Kidney glomerular epithelial cell (primary cell): ENCODE data around the gene CEP250.
"Not testable (repeated sequence)": the region's sequence is repeated elsewhere in the genome, so short reads cannot be mapped to it uniquely, and the experiment has no call there.

Experiments
- DNase-seq: peaks from one replicate; lab custom pipeline; 2025; lab: John Stamatoyannopoulos, UW

The CEP250 gene

GRCh38 chr20:35523298-35523888, 68.0 kb downstream of the CEP250 start:
- no peak for DNase-seq

GRCh38 chr20:35525639-35526038, 70.2 kb downstream of the CEP250 start:
- DNase-seq, result no peak

- DNase-seq, result no peak
Observed at GRCh38 chr20:35527122-35527769, 71.8 kb downstream of the CEP250 start.

GRCh38 chr20:35529552-35529951, 74.2 kb downstream of the CEP250 start, which contains the start of gene C20orf173:
TSS of gene C20orf173 (minus strand) at chr20:35529652. CDS start at chr20:35529373, 279 bp downstream.
- no peak for DNase-seq

GRCh38 chr20:35539756-35540212, 84.4 kb downstream of the CEP250 start:
- no peak for DNase-seq

GRCh38 chr20:35541118-35541782, 85.9 kb downstream of the CEP250 start:
- DNase-seq, result no peak

- peak; percentile 95 for DNase-seq
Observed at GRCh38 chr20:35541783-35542662, 86.6 kb downstream of the CEP250 start, which contains the start of gene ERGIC3. TSS of gene ERGIC3 (plus strand) at chr20:35542078. CDS start at chr20:35542098, 20 bp downstream.

GRCh38 chr20:35542990-35543389, 87.6 kb downstream of the CEP250 start:
- no peak for DNase-seq

- DNase-seq, result no peak
Observed at GRCh38 chr20:35544436-35544835, 89.0 kb downstream of the CEP250 start.

- peak; percentile 1 for DNase-seq
Observed at GRCh38 chr20:35544941-35545340, 89.5 kb downstream of the CEP250 start.

GRCh38 chr20:35546127-35546526, 90.7 kb downstream of the CEP250 start:
- DNase-seq, result no peak

GRCh38 chr20:35547329-35547728, 91.9 kb downstream of the CEP250 start:
- DNase-seq, result no peak

- no peak for DNase-seq
Observed at GRCh38 chr20:35551503-35551902, 96.1 kb downstream of the CEP250 start.

- DNase-seq, result no peak
Observed at GRCh38 chr20:35552914-35553313, 97.5 kb downstream of the CEP250 start.

GRCh38 chr20:35555461-35555860, 100.1 kb downstream of the CEP250 start:
- not testable (repeated sequence) for DNase-seq

GRCh38 chr20:35555951-35556645, 100.7 kb downstream of the CEP250 start:
- DNase-seq, result no peak

- DNase-seq, result no peak
Observed at GRCh38 chr20:35556871-35557270, 101.5 kb downstream of the CEP250 start.

- no peak for DNase-seq
Observed at GRCh38 chr20:35558451-35558850, 103.1 kb downstream of the CEP250 start.

- DNase-seq, result no peak
Observed at GRCh38 chr20:35559042-35559693, 103.8 kb downstream of the CEP250 start.

- no peak for DNase-seq
Observed at GRCh38 chr20:35560105-35560511, 104.7 kb downstream of the CEP250 start.

- DNase-seq, result no peak
Observed at GRCh38 chr20:35560541-35560940, 105.1 kb downstream of the CEP250 start.
